GM04503 (cell line): ENCODE results near the gene ABCB10.
"Not testable (repeated sequence)": the region's sequence is repeated elsewhere in the genome, so short reads cannot be mapped to it uniquely, and the experiment has no call there.

Source experiments
- DNase-seq: peaks from one replicate; pipeline ENCODE4 v3.0.0-alpha.2; 2012; ENCODE audit warnings: low read depth

The ABCB10 gene

GRCh38 chr1:229570891-229571516, 12.5 kb upstream of the ABCB10 start:
- no peak for DNase-seq

GRCh38 chr1:229570305-229570704, 11.8 kb upstream of the ABCB10 start:
- no peak for DNase-seq

GRCh38 chr1:229567109-229567868, 8.8 kb upstream of the ABCB10 start:
- no peak for DNase-seq

- DNase-seq = no peak
These were observed 5.2 kb upstream of the ABCB10 start for GRCh38 chr1:229563701-229564100.

- no peak for DNase-seq
These were observed 4.7 kb upstream of the ABCB10 start for GRCh38 chr1:229563241-229563640.

GRCh38 chr1:229562686-229563085, 4.2 kb upstream of the ABCB10 start:
- DNase-seq = no peak

- no peak for DNase-seq
These were observed 2.6 kb upstream of the ABCB10 start for GRCh38 chr1:229561141-229561540.

- not testable (repeated sequence) for DNase-seq
These were observed 1.6 kb upstream of the ABCB10 start for GRCh38 chr1:229560124-229560523.

- DNase-seq = not testable (repeated sequence)
These were observed 862 bp upstream of the ABCB10 start for GRCh38 chr1:229559336-229559801.

GRCh38 chr1:229557913-229558414, 543 bp downstream of the ABCB10 start:
- DNase-seq = no peak

GRCh38 chr1:229557200-229557850, 1.2 kb downstream of the ABCB10 start:
- no peak for DNase-seq

GRCh38 chr1:229554886-229555621, 3.5 kb downstream of the ABCB10 start:
- no peak for DNase-seq

GRCh38 chr1:229553621-229554130, 4.8 kb downstream of the ABCB10 start:
- DNase-seq = no peak

GRCh38 chr1:229552732-229553131, 5.8 kb downstream of the ABCB10 start:
- no peak for DNase-seq

- DNase-seq = no peak
These were observed 7.5 kb downstream of the ABCB10 start for GRCh38 chr1:229550812-229551567.

- DNase-seq = no peak
These were observed 11.0 kb downstream of the ABCB10 start for GRCh38 chr1:229547542-229547941.

GRCh38 chr1:229544587-229544986, 13.9 kb downstream of the ABCB10 start:
- no peak for DNase-seq

- no peak for DNase-seq
These were observed 18.5 kb downstream of the ABCB10 start for GRCh38 chr1:229539863-229540506.

GRCh38 chr1:229538945-229539344, 19.6 kb downstream of the ABCB10 start:
- no peak for DNase-seq

GRCh38 chr1:229537894-229538293, 20.6 kb downstream of the ABCB10 start:
- no peak for DNase-seq

GRCh38 chr1:229536982-229537381, 21.5 kb downstream of the ABCB10 start:
- no peak for DNase-seq
